Panc1 (cell line): ENCODE measurements around the gene PAQR7. TPM values are rescaled to one million over a fixed set of nuclear protein-coding genes. Genes with fewer than 3 reads are reported as not detected.

Experiments used
- ATAC-seq: fragments of 200-7000 bp; cut with Tn5 transposase; 2 replicates; pipeline ENCODE4 v1.9.1; 2020; ENCODE audit warnings: mild to moderate bottlenecking, moderate library complexity
- BruUV-seq: library from RNA; stranded (reverse); fragments of 400-500 nt; replicated peaks from 2 replicates; lab custom pipeline; 2021; lab: Mats Ljungman, UMichigan
- CTCF ChIA-PET: fragments of 300-600 bp; sonication (Branson Sonifier 250); formaldehyde crosslinking; loops from one replicate; lab custom pipeline; 2022; ENCODE audit warnings: antibody characterized with exemption; lab: Charles Lee
- POLR2A ChIA-PET: fragments of 300-600 bp; sonication (Branson Sonifier 250); formaldehyde crosslinking; loops from one replicate; lab custom pipeline; 2022; ENCODE audit warnings: antibody characterized with exemption; lab: Charles Lee
- DNase-seq: peaks from one replicate; pipeline ENCODE4 v3.0.0-alpha.2; 2010; ENCODE audit warnings: low read depth, low spot score
- H3K27ac ChIP-seq: 2 replicates; pipeline ENCODE4 v1.5.1; 2011; ENCODE audit warnings: mild to moderate bottlenecking, low read length, inconsistent platforms
- H3K27me3 ChIP-seq: fragments of 200-500 bp; sonication (Bioruptor generic); 2 replicates; pipeline ENCODE4 v1.6.0; 2014; ENCODE audit warnings: low read length, inconsistent platforms; ENCODE audit not compliant: control insufficient read depth, insufficient read depth
- H3K36me3 ChIP-seq: fragments of 200-500 bp; sonication (Bioruptor generic); 2 replicates; pipeline ENCODE4 v1.5.1; 2014; ENCODE audit warnings: inconsistent platforms, mild to moderate bottlenecking, low read length, moderate library complexity; ENCODE audit not compliant: control insufficient read depth, insufficient read depth
- H3K4me1 ChIP-seq: 2 replicates; pipeline ENCODE4 v1.5.1; 2011; ENCODE audit warnings: inconsistent platforms, mild to moderate bottlenecking, low read length, moderate library complexity; ENCODE audit not compliant: control insufficient read depth, insufficient read depth
- H3K4me3 ChIP-seq, 2 experiments: 2 replicates each; pipeline ENCODE4 v1.5.1; 2011 to 2012; ENCODE audit warnings: low read depth in 2 of 2, low read length in 2 of 2, mild to moderate bottlenecking in 2 of 2, inconsistent platforms in 1 of 2, moderate library complexity in 1 of 2
- H3K9me3 ChIP-seq: fragments of 200-500 bp; sonication (Bioruptor generic); 2 replicates; pipeline ENCODE4 v1.5.1; 2014; ENCODE audit warnings: low read depth, mild to moderate bottlenecking, inconsistent platforms, low read length, moderate library complexity; ENCODE audit not compliant: control insufficient read depth, insufficient read depth
- CTCF ChIP-seq: fragments of 450-650 bp; IDR thresholded peaks from 2 replicates; pipeline ENCODE4 v1.5.1; 2017; ENCODE audit warnings: mild to moderate bottlenecking
- POLR2AphosphoS5 ChIP-seq: IDR thresholded peaks from 2 replicates; pipeline ENCODE4 v1.6.1; 2012; ENCODE audit warnings: mild to moderate bottlenecking, low read depth, low read length, moderate library complexity
- REST ChIP-seq, 2 experiments: IDR thresholded peaks; 2 replicates each; pipeline ENCODE4 v1.6.1; 2011 to 2012; ENCODE audit warnings: low read depth in 2 of 2, control low read depth in 1 of 2, low read length in 1 of 2, mild to moderate bottlenecking in 1 of 2, moderate library complexity in 1 of 2; ENCODE audit not compliant: insufficient read depth in 1 of 2
- SIN3A ChIP-seq: IDR thresholded peaks from 2 replicates; pipeline ENCODE4 v1.6.1; 2012; ENCODE audit warnings: low read depth, mild to moderate bottlenecking, low read length, moderate library complexity, borderline replicate concordance; ENCODE audit not compliant: insufficient read depth
- TCF7L2 ChIP-seq: IDR thresholded peaks from 2 replicates; pipeline ENCODE4 v1.6.1; 2011; ENCODE audit warnings: mild to moderate bottlenecking, low read depth, low read length, inconsistent platforms
- in situ Hi-C: cut with HindIII; loops from 2 replicates; pipeline ENCODE4 v1.10.0; 2016; ENCODE audit warnings: low sequenced_read_pairs, low pct_unique_long_range_greater_than_20kb
- intact Hi-C: fragments of 100-400 bp; cut with micrococcal nuclease; formaldehyde crosslinking; loops from one replicate; pipeline ENCODE4 v1.10.0; 2022; ENCODE audit not compliant: unreplicated experiment
- total RNA-seq: library from RNA; stranded (reverse); gene quantifications from one replicate; pipeline ENCODE4 v1.2.1, GENCODE V29; 2021; ENCODE audit not compliant: unreplicated experiment

Gene PAQR7
- total RNA-seq, 1 experiment from 2014 or later, result 30.9 TPM

DNA sequence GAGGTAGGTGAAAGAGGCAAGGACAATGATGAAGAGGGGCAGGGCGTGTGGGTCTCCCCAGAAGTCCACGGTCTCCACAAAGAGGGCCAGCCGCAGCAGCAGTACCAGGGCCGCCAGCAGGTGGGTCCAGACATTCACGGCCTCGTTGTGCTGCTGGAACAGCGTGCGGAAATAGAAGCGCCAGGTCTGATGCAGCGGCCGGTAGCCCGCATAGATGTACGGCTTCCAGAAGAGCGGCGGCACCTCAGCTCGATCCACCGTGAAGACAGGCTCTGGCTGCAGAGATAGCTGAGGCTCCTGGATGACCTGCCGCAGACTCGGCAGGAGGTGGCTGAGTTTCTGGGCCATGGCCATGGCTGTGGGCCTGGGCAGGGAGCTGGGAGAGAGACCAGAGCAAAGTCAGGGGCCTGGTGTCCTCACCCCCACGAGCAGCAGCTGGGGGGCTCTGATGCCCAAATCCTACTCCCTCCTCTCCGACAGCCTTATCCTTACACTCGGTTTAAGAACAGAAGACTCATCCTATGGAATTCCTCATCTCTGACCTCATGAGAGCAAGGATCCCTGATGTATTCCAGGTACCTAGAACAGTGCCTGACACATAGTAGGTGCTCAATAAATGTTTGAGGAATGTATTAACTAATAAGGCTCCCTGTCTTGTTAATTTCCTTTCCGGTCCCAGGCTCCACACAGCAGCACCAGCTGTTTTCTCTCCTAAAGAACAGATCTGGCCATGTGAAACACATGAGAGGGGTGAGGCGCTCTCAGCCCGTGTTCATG, 11.8 kb downstream of the PAQR7 start:
- no peaks in the 10 kb centered on the region for H3K9me3 ChIP-seq
- H3K27ac ChIP-seq, result no peak overlapping the region
- POLR2A ChIA-PET, result no interaction called here
- no peaks in the 10 kb centered on the region for H3K27me3 ChIP-seq
- ATAC-seq, result no peak
- CTCF ChIA-PET, result no interaction called here
- H3K4me3 ChIP-seq, result no peak overlapping the region
- TF ChIP-seq POLR2AphosphoS5 (no peak), REST (IDR thresholded peaks at IDR 0.05; ENCODE audit: insufficient read depth in 1 of 2, low read depth in 2 of 2, low read length in 1 of 2) (no peak), CTCF (no peak), TCF7L2 (no peak), SIN3A (no peak)
- H3K4me1 ChIP-seq, result peaks cover 10% of the 10 kb centered on the region; the same call in 1 of the 2 replicates
- in situ Hi-C loops (no loop called here), intact Hi-C loops (no loop called here)
- BruUV-seq, result no TSS peak
- no peak for DNase-seq
- H3K36me3 ChIP-seq, result no peaks in the 10 kb centered on the region; the same call in 1 of the 2 replicates

- H3K27me3 ChIP-seq, result no peaks in the 10 kb centered on the region
- H3K9me3 ChIP-seq, result no peaks in the 10 kb centered on the region
- H3K4me3 ChIP-seq, result no peak overlapping the region
- no TSS peak for BruUV-seq
- TF ChIP-seq REST (IDR thresholded peaks at IDR 0.05; ENCODE audit: insufficient read depth in 1 of 2, low read depth in 2 of 2, low read length in 1 of 2) (no peak), CTCF (no peak), TCF7L2 (no peak), SIN3A (no peak), POLR2AphosphoS5 (no peak)
- ChIA-PET CTCF (interaction anchor here (0.6 kb wide), 1 partner anchor 212 kb away, joined by 3 read pairs; no protein-coding TSS in a partner anchor), POLR2A (no interaction called here)
- DNase-seq (no peak), ATAC-seq (no peak)
- in situ Hi-C loops, result no loop called here
- H3K4me1 ChIP-seq, result peaks cover 15% of the 10 kb centered on the region; the same call in 1 of the 2 replicates
- H3K36me3 ChIP-seq, result no peaks in the 10 kb centered on the region; the same call in 1 of the 2 replicates
- intact Hi-C loops, result no loop called here
- H3K27ac ChIP-seq, result no peak overlapping the region; the same call in 1 of the 2 replicates
Measured at GRCh38 chr1:25862785-25863485, 12.6 kb downstream of the PAQR7 start.
